GM15510 (cell line): ENCODE results near the gene SYNE2.

Experiments used
- POLR2A ChIP-seq: IDR thresholded peaks from 3 replicates; pipeline ENCODE4 v1.6.1; 2011; ENCODE audit warnings: borderline replicate concordance; ENCODE audit not compliant: insufficient read length; ENCODE audit errors: extremely low read depth

The SYNE2 gene

DNA sequence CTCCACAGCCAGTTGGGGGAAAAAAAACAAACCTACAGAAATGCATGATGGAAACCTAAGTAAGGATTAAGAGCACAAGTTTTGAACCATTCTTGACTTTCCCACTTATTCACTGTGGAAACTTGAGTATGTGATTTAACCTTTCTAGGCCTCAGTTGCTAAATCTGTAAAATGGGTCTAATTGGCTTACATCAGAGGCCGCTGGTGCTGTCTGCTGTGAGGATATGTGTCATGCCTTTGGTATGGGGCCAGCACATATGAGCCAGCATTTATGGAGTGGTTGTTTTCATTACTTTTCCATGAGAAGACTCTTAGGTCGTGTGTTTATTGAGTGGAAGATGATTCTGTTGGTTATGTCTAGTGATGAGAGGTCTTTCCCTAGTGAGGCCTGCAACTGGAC, 339.0 kb downstream of the SYNE2 start:
- TF ChIP-seq POLR2A, result no peak

DNA sequence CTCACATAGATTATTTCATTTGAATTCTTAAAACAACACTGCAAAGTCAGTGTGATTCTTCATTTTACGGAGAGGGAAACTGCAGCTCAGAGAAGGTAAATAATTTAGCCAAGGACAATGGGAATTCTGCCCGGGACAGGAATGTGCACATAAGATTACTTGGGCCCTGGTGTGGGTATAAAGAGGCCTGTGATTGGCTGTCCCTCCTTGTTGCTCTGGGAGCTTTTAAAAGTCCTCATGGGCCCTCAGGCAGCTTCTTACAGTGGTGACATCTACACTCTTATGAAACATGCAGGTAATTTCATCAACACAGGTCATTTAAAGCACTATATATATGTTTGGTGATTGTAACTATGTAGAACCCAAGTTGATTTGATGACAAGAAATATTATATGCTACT, 341.0 kb downstream of the SYNE2 start:
- TF ChIP-seq POLR2A, result no peak

DNA sequence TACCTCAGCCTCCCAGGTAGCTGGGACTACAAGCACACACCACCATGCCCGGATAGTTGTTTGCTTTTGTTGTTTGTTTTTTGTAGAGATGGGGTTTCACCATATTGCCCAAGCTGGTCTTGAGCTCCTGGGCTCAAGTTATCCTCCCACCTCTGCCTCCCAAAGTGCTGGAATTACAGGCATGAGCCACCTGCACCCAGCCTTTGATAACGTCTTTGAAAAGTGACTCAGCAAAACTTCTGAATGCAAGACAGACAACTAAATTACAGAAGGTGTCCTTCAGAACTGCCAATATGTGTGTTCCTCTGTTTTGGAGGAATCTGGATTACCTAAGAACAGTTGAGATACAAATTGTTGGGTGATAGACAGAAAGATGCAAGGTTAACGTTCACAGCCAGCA, 341.6 kb downstream of the SYNE2 start:
- no peak for TF ChIP-seq POLR2A

DNA sequence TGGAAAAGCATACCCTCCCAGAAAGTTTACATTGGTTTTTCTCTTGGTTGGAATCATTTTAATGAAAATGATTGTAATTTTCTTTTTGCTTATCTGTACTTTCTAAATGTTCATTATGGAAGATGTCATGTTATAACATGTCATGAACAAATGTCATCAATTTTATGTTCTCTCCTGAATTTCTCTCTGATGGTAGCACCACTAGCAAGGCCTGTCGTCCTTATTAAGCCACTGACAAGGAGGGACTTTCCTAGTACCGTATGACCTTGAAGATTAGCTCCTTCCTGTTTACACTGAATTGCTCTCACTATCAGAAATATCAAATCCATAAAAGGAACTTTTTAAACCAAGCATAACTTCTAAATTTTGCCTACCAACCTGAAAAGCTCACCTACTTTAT, 342.4 kb downstream of the SYNE2 start:
- TF ChIP-seq POLR2A, result no peak

DNA sequence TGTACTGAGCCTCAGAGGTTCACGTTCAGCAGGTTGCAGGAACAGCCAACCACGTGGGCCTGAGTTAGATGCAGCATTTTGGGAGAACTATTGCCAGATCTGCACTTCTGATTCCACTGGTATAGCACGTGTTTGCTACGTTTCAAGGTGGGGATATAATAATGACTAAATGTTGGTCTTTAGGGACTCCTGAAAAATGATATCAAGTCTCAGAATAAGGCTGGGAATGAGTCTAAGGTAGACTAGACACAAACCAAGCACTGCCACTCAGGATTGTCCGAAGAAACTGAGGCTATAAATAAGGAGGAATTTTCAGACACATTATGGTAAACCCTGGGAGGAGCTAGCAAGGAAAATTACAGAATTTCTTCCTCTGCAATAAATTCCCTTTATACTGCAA, 343.3 kb downstream of the SYNE2 start:
- TF ChIP-seq POLR2A, result no peak

DNA sequence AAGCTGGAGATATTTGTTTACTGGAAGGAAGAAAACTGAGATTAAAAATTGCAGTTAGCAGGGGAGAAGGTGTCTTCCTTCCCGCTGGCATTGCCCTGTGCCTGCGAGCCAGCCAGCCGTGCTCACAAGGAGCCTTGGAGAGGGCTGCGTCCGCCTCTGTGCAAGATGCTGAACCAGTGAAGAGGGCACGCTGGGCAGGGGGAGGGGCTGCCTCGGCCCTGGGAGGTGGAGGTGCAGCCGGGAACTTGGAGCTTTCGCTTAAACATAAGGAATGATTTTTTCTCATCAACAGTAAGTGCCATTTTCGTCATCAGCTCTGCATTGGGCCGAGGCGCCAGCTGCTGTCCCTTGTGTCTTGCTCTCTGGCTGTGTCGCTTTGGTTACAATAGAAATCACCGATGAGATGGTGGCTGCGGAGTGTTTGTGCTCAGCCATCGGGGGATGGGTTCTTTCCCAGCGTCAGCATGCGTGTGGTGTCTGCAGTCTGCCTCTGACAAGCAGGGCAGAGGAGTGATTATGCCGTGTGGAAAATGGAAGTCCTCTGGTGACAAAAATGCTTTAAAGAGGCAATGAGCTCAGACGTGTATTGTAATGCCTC, 344.1 kb downstream of the SYNE2 start:
- no peak for TF ChIP-seq POLR2A

DNA sequence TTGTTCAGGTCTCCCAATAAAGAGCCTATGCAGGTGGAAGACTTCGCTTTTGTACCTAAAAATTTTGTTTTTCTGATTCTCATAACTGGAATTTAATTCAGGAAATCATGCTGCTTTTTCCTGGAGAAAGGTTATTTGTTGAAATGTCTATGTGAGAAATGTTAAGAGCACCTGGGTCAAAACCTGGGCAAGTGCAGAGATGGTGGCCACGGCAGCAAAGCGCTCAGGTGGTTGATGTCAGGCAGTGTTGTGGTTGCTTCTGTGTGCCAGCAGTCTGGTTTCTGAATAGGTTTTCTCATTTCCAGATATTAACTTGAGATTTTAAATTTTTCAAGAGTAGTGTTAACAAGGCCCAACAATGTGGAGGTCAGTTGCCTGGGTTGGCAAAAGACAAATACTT, 345.2 kb downstream of the SYNE2 start:
- TF ChIP-seq POLR2A, result no peak

DNA sequence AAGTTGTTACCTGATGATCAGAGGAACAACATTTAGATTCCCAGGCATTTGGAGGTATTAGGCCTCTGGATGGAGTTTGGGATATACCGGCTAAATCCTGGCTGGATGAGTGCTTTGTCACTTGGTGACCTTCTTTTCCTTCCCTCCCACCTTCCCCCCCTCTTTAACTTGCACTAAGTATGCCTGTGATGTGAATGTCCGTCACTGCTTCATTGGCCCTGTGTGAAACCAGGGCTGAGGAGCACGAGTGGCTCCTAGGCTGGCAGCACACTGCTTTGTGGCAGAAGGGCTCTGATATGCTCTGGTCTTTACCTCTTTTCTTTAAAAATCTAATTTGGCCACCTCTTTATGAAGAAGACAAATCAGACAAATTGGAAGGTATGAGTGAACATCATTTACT, 345.7 kb downstream of the SYNE2 start:
- TF ChIP-seq POLR2A, result no peak

DNA sequence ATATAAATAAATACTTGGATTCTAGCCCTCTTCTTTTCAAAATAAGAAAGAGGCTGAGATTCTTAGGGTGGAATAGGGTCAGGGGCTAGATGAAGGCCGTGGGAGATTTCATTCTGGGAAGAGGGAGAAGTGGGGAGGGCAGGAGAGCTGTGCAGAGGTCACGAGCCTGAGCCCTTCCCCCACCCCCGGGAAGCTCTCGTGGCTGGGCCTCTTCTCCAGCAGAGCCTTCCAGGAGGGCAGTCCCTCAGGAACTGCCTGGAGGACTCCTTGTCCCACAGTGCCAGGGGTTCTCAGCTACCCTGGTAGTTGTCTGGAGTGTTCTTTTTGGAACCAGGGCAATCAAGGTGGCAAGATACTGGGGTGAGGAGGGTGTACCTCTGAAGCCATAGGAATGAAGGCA, 347.4 kb downstream of the SYNE2 start:
- TF ChIP-seq POLR2A, result no peak

DNA sequence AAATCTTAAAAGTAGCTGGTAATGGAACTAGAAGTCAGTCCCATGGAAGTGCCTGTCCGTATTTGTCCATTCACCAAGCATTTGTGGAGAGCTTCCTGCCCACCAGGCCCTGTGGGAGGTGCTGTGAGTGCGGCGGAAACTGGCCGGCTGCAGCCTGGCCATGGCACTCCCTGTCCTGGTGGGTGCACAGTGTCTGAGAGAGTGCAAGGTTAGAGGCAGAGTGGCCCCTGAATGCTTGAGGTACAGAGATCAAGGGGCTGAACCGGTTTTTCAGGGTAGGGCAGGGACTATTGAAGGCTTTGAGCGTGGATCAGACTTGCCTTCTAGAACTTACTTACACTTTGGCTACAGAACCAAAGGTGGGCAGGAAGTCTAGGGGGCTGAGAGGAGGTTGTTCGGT, 348.5 kb downstream of the SYNE2 start:
- no peak for TF ChIP-seq POLR2A

DNA sequence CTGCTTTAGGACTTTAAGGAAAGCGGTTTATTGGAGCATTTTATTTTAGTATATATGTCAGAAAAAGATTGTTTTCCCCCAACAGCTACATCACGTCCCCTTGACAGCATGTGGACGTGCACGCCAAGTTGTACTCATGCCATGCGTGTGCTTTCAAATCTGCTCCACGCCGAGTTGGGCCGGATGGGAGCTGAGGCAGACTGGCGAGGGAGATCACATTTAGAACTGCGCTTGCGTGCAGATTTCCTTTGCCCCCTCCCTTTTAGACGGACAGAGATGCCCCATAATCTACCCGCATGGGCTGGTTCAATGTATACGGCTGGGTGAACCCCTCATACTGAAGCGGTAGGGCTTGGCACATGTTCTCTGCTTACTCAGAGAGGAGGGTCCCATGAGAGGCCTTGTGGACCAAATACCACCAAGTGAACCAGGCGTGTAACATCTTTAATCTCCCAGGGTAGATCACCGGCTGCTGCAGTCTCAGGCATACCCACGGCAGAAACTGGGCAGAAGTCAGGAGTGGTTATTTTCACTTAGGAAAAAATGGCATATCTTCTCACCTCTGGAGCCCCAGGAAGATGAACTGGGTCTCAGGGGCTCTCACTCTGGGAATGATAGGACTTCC, 349.2 kb downstream of the SYNE2 start:
- TF ChIP-seq POLR2A, result no peak

DNA sequence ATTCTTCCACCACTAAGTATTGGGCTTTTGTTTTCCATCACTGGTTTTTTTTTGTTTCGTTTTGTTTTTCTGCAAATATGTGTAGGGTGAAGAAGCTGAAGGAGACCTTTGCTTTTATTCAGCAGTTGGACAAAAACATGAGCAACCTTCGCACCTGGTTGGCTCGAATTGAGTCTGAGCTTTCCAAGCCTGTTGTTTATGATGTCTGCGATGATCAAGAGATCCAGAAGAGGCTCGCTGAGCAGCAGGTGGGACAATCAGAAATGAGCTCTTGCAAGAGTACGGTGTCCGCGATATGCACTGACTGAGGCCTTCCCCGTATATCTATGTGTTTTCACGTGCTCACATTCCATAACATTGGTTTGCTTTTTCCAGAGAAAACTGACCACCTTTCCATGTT, 349.9 kb downstream of the SYNE2 start:
- no peak for TF ChIP-seq POLR2A

DNA sequence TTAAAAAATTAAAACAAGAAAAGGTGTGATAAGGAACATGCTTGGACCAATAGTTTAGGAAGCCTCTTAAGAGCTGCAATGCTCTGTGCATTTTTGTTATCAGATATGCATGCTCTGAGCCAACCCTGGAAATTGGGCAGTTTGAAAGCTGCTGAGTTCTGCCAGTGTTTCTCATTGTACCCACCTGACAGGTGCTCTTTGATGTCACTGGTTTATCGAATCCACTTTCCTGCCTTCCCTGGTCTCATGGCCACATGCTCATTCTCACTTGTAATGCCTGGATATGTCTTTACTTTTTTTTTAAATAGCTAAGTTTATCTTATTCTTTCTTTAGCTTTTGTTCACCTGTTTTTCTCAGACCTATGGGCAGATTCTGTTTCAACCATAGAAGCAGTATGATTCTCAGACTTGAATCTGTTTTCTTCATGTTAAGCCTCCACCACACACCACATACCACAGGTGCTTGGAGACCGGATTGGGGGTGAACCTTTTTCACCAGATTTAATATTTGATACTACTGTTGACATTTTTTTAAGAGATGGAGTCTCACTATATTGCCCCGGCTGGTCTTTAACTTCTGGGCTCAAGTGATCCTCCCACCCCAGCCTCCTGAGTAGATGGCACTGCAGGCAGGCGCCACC, 350.7 kb downstream of the SYNE2 start:
- TF ChIP-seq POLR2A, result no peak

DNA sequence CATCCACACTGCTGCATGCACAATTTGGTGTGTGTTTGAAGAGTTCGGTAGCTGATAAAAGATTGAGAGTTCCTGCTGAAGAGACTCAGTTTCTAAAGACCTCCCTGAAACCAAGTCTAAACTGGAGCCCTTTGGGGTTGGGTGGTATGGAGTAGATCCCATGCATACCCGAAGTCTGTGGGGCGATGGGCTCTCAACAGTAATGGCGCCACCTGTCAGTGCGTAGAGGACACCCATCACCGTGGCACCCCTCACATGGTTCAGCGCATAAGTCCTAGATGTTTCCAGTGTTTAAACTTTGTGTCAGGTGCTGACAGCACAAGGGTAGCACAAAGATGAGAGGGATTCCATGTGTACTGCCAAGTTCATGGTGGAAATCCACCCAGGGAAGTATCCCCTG, 355.5 kb downstream of the SYNE2 start:
- TF ChIP-seq POLR2A, result no peak

DNA sequence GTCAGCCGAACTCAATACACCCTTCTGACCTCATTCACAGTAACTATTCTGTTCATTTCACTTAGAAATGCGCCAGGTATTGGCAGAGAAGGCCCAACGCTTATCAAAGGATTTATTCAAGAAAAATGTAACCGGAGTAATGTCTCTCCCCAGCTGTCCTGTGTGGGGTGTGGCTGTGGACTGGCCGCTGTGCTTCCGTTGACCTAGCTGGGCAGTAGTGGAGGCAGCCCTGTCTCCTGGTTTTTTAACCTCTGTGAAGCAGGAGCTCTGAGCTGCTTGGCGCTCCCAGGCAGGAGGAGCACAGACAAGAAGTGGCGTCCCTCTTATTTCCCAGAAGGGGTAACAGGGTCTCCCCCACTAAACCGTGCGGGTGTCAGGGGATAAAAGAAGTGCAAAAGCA, 356.2 kb downstream of the SYNE2 start:
- TF ChIP-seq POLR2A, result no peak

DNA sequence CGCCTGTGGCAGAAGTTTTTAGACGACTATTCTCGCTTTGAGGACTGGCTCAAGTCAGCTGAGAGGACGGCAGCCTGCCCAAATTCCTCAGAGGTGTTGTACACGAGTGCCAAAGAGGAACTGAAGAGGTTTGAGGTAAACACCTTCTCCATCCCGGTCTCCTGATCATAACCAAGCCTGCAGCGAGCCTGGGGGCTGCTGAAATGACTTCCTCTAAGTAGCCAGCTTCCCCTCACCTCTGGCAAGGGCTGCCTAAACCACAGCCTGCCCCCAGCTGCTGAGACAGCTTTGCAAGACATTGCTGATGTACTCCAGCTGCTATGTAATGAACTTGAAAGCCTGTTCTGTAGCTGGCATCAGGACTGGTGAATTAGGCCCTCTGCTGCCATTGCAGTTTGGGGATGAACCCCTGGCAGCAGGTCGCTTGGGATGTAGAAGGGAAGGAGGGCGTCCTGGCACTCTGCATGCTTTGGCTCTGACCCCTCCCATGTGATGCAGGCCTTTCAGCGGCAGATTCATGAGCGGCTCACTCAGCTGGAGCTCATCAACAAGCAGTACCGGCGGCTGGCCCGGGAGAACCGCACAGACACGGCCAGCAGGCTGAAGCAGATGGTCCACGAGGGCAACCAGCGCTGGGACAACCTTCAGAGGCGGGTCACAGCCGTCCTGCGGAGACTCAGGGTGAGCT, 356.8 kb downstream of the SYNE2 start:
- TF ChIP-seq POLR2A, result no peak
